ENCODE results near the gene SH3D19. TPM values are rescaled to one million over a fixed set of nuclear protein-coding genes. Genes with fewer than 3 reads are reported as not detected.
"Not testable (repeated sequence)": the region's sequence is repeated elsewhere in the genome, so short reads cannot be mapped to it uniquely, and the experiment has no call there.

SH3D19 gene
- total RNA-seq, 2 donors from 2014 or later, result 107 to 118 TPM

GRCh38 chr4:151239608-151240007, 85.8 kb downstream of the SH3D19 start:
- H3K36me3 ChIP-seq, result no peaks in the 10 kb centered on the region
- no peak for DNase-seq (ENCODE audit: low spot score)
- H3K4me1 ChIP-seq, result peaks cover 0 to 3% of the 10 kb centered on the region in 2 donors
- TF ChIP-seq, protein P1, sequence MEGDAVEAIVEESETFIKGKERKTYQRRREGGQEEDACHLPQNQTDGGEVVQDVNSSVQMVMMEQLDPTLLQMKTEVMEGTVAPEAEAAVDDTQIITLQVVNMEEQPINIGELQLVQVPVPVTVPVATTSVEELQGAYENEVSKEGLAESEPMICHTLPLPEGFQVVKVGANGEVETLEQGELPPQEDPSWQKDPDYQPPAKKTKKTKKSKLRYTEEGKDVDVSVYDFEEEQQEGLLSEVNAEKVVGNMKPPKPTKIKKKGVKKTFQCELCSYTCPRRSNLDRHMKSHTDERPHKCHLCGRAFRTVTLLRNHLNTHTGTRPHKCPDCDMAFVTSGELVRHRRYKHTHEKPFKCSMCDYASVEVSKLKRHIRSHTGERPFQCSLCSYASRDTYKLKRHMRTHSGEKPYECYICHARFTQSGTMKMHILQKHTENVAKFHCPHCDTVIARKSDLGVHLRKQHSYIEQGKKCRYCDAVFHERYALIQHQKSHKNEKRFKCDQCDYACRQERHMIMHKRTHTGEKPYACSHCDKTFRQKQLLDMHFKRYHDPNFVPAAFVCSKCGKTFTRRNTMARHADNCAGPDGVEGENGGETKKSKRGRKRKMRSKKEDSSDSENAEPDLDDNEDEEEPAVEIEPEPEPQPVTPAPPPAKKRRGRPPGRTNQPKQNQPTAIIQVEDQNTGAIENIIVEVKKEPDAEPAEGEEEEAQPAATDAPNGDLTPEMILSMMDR (IDR thresholded peaks at IDR 0.05), result no peak
- no peaks in the 10 kb centered on the region for H3K27me3 ChIP-seq
- H3K9me3 ChIP-seq, result no peaks in the 10 kb centered on the region
- no peak overlapping the region for H3K4me3 ChIP-seq
- no peak overlapping the region for H3K27ac ChIP-seq

- Histone ChIP-seq H3K4me1 (peaks cover 0 to 3% of the 10 kb centered on the region in 2 donors), H3K36me3 (no peaks in the 10 kb centered on the region), H3K27ac (no peak overlapping the region), H3K9me3 (no peaks in the 10 kb centered on the region), H3K4me3 (no peak overlapping the region), H3K27me3 (no peaks in the 10 kb centered on the region)
- TF ChIP-seq, protein P1 (IDR thresholded peaks at IDR 0.05), result peak in 1 of 2 donors; percentile 35
- no peak for DNase-seq (ENCODE audit: low spot score)
Observed at GRCh38 chr4:151238477-151238876, 86.9 kb downstream of the SH3D19 start.

- TF ChIP-seq, protein P1 (IDR thresholded peaks at IDR 0.05), result no peak
- no peaks in the 10 kb centered on the region for H3K9me3 ChIP-seq
- no peaks in the 10 kb centered on the region for H3K36me3 ChIP-seq
- H3K4me3 ChIP-seq, result no peak overlapping the region
- H3K4me1 ChIP-seq, result peaks cover 0 to 18% of the 10 kb centered on the region in 2 donors
- DNase-seq (ENCODE audit: low spot score), result no peak
- no peak overlapping the region for H3K27ac ChIP-seq
- H3K27me3 ChIP-seq, result no peaks in the 10 kb centered on the region
Observed at GRCh38 chr4:151236036-151236435, 89.4 kb downstream of the SH3D19 start.

DNA sequence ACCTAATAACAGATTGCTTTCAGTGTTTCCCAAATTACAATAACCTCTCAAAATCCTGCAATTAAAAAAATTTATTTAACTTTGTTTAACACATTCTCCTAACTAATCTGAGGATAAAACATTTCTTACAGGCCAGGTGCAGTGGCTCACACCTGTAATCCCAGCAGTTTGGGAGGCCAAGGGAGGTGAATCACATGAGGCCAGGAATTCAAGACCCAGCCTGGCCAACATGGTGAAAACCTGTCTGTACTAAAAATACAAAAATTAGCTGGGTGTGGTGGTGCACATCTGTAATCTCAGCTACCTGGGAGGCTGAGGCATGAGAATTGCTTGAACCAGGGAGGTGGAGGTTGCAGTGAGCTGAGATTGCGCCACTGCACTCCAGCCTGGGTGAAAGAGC, 90.0 kb downstream of the SH3D19 start:
- H3K4me3 ChIP-seq; DNase-seq (ENCODE audit: low spot score); H3K27ac ChIP-seq; H3K9me3 ChIP-seq; H3K27me3 ChIP-seq; H3K36me3 ChIP-seq: not testable (repeated sequence)
- peaks cover 0 to 18% of the 10 kb centered on the region in 2 donors for H3K4me1 ChIP-seq

DNA sequence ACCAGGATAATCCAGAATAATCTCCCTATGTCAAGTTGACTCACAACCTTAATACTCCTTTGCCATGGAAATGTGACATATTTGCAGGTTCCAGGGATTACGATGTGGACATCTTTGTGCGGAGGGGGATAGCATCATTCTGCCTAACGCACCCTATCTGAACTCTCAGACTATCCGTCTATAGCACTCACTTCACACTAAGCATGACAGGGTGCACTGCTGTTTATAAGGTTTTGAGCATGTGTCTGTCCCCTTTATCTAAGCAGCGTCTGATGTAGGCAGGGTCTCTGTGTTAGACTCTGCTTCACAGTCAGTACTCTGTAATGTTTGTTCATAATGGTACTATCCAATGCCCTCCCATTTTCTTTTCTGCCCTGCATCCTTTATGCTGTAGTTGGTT, 91.8 kb downstream of the SH3D19 start:
- TF ChIP-seq, protein P1 (IDR thresholded peaks at IDR 0.05), result no peak
- Histone ChIP-seq H3K4me3 (no peak overlapping the region), H3K27me3 (no peaks in the 10 kb centered on the region), H3K9me3 (no peaks in the 10 kb centered on the region), H3K36me3 (no peaks in the 10 kb centered on the region), H3K4me1 (peaks cover 0 to 18% of the 10 kb centered on the region in 2 donors), H3K27ac (no peak overlapping the region)
- DNase-seq (ENCODE audit: low spot score), result no peak

DNA sequence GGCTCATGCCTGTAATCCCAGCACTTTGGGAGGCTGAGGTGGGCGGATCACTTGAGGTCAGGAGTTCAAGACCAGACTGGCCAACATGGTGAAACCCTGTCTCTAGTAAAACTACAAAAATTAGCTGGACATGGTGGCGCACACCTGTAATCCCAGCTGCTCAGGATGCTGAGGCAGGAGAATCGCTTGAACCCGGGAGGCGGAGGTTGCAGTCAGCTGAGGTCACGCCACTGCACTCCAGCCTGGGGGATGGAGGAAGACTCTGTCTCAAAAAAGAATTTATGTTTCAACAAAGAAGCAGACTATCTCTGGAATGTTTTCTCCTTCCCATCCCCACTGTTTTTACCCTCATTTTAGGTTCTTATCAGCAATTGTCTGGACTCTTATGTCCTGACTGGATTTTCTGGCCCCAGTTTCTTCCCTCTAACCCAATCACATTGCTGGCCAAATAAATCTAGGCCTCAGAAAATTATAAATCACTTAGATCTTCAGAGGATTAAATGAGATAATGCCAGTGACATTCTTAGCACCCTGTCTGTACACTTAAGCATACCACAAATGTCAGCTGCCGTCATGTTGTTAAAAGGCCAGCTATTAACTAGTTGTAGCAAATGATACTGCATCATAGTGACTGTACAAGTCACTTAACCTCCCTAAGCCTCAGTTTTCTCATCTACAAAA, 93.3 kb downstream of the SH3D19 start:
- peak overlapping the region in 1 of 2 donors; percentile 3 for H3K27ac ChIP-seq
- H3K36me3 ChIP-seq, result no peaks in the 10 kb centered on the region
- H3K9me3 ChIP-seq, result no peaks in the 10 kb centered on the region
- no peak for DNase-seq (ENCODE audit: low spot score)
- peaks cover 0 to 21% of the 10 kb centered on the region in 2 donors for H3K4me1 ChIP-seq
- no peaks in the 10 kb centered on the region for H3K27me3 ChIP-seq
- TF ChIP-seq, protein P1 (IDR thresholded peaks at IDR 0.05), result no peak
- no peak overlapping the region for H3K4me3 ChIP-seq

Measured in right atrium auricular region (tissue), 2 donors.